GM19328 (cell line): ENCODE results near the gene FARP1.
A peak's percentile ranks its signal among the peaks of the same experiment; 100 is the strongest.

Experiments used
- ATAC-seq: cut with Tn5 transposase; IDR thresholded peaks from one replicate; pipeline ENCODE4 v1.9.1; 2021; ENCODE audit warnings: mild to moderate bottlenecking, moderate library complexity; ENCODE audit not compliant: unreplicated experiment

FARP1 gene, protein sequence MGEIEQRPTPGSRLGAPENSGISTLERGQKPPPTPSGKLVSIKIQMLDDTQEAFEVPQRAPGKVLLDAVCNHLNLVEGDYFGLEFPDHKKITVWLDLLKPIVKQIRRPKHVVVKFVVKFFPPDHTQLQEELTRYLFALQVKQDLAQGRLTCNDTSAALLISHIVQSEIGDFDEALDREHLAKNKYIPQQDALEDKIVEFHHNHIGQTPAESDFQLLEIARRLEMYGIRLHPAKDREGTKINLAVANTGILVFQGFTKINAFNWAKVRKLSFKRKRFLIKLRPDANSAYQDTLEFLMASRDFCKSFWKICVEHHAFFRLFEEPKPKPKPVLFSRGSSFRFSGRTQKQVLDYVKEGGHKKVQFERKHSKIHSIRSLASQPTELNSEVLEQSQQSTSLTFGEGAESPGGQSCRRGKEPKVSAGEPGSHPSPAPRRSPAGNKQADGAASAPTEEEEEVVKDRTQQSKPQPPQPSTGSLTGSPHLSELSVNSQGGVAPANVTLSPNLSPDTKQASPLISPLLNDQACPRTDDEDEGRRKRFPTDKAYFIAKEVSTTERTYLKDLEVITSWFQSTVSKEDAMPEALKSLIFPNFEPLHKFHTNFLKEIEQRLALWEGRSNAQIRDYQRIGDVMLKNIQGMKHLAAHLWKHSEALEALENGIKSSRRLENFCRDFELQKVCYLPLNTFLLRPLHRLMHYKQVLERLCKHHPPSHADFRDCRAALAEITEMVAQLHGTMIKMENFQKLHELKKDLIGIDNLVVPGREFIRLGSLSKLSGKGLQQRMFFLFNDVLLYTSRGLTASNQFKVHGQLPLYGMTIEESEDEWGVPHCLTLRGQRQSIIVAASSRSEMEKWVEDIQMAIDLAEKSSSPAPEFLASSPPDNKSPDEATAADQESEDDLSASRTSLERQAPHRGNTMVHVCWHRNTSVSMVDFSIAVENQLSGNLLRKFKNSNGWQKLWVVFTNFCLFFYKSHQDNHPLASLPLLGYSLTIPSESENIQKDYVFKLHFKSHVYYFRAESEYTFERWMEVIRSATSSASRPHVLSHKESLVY

DNA sequence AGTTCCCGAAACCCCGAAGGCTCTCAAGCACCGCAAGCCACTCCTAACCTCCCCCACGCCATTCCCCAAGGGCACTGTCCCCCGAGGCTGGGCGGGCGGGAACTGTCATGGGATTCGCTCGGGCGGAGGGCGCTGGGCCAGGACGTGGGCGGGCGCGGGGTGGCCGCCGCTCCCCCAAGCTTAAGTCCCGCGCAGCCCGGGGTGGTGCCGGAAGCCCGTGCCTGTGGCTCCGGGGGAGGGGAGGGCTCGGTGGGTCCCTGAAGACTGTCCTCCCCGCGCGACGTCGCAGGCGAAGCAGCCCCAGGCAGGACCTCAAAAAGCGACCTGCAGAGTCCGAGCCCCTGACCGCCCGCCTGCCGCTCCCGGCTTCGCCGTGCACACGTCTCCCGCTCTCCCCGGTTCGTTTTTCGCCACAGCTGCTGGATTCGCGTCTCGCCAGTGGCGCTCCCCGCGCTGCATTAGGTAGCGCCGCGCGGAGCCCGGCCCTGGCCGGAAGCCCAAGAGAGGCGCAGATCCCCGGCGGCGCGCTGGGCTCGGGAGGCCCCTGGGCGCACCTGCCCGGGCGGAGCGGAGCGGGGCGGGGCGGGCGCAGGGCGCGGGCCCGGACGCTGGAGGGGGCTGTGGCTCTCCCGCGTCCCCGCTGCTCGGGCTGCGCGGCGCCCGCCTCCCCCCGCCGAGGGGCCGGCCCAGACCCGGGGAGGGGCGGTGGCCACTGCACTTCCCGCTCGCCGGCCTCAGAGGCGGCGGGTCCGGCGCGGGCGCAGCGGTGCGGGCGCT, at the start of gene FARP1:
Gene FARP1, plus strand, starts transcription at position 715 of the 777 bp plus-strand sequence. CDS start 70,149 bp downstream, outside the sequence.
- ATAC-seq, result peak; percentile 68

GRCh38 chr13:98094678-98095266, 48.1 kb upstream of the FARP1 start:
- ATAC-seq, result no peak

DNA sequence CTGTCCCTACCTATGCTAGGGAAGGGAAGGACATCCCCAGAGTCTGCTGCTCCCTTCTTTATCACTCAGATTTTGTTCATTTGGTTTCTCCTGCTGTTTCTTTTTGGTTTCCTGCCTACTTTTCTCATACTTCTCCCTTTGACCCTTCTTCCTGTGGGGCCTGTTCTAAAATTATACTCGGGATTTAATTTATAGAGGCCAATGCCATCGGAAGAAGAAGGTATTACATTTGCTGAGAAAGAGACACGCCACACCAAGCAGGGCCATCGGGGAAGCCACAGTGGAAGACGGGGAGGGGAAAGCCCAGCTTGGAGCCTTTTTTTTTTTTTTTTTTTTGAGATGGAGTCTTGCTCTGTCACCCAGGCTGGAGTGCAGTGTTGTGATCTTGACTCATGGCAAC, 46.8 kb upstream of the FARP1 start:
- no peak for ATAC-seq

- ATAC-seq, result no peak
These were observed 45.1 kb upstream of the FARP1 start for GRCh38 chr13:98097749-98098148.

DNA sequence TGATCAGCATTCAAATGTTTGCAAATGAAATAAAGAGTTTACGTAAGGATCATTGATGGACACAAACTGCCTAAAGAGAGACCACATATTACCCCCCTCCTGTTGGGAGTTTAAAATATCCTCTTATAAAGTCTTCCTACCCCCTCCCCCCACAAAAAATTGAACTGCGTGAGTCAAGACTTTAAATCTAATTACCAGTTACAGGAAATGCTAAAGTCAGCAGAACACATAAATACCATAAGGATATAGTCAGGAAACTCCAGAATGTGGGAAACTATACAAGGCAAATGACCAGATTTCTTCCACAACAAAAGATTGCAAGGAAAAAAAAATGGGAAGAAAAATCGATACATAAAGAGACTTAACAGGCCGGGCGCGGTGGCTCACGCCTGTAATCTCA, 44.4 kb upstream of the FARP1 start:
- no peak for ATAC-seq

DNA sequence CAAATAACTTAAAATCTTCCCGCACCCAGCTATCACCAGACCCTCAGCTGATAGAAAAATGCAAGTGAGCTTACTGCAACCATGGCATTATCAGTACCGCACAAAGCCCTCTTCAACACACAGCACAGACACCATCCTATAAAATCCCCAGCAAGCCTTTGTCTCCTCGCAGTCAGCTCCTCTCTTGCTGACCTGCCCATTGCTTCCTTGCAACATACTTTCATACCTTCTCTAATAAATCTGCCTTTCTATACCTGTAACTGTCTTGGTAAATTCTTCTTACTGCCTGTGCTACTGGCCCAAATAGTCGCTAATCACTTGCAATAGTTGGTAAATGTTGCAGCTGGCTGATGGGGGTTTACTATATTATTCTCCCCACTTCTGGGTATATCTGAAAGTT, 43.3 kb upstream of the FARP1 start:
- ATAC-seq, result no peak

DNA sequence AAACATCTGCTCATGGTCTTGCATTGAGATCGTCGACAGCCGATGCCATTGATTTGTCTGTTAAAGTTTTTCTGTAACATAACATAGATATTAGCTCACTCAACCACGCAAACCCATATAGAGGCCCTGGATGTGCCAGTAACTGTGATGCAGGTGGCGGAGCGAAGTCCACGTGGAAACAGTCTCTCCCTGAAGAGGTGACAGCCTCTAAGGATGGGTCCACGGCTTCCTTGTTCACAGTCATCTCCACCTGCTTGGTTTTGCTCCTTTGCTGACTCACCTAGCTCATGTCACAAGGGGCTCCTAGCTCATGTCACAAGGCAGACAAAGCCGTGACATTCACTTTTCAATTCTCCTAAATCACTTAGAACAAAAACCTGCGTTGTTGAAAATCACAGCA, 42.4 kb upstream of the FARP1 start:
- no peak for ATAC-seq

DNA sequence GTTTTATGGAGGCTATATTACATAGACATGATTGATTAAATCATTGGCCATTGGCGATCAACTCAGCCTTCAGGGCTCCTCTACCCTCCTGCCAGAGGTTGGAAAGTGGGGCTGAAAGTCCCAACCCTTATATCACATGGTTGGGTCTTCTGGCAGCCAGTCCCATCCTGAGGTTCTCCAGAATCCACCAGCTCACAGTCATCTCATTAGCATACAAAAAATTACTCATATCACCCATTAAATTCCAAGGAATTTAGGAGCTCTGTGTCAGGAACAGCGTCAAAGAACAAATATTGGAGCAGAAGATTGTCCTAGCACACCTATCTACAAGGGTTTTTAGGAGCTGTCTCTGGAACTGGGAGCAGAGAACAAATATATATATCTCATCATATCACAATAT, 39.4 kb upstream of the FARP1 start:
- no peak for ATAC-seq

DNA sequence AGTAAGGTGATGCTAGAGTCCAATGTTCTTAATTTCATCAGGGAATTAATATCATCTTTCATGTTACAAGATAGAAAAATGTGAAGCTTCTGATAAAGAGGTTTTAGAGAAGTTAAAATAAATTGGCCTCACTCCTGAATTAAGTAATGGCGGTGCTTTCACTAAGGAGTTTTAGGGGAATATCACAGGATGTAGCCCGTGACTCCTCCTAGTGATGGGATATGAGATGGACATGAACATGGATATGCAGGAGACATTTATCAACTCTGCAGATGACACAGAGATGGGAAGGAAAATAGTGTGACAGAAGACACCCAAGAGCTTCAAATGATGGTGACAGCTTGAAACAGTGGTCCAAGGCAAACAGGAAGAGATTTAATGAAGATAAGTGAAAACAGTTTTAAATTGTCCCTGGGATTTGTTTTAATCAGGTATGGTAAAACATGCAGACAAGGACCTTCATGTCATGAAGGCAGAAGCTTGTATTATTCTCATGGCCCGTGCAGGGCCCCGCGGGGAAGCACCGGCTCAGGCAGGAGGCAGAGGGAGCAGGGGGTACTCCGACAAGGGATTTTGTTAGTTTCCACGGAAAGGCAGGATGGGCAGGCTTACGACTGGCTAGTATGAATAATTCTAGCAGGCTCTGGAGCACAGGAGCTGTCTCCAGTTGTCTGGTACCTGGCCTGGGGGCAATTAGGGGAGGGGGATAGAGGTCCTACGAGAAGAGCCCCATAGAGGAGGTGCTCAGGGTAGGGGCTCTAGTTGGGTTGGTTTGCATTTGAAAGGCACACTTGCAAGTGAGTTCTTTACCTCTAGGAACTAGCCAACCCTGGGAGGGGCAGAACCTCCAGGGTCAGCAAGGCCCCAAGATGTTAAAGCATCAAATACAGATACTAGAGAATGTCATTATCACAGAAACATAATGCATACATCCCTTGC, 38.7 kb upstream of the FARP1 start:
- no peak for ATAC-seq

DNA sequence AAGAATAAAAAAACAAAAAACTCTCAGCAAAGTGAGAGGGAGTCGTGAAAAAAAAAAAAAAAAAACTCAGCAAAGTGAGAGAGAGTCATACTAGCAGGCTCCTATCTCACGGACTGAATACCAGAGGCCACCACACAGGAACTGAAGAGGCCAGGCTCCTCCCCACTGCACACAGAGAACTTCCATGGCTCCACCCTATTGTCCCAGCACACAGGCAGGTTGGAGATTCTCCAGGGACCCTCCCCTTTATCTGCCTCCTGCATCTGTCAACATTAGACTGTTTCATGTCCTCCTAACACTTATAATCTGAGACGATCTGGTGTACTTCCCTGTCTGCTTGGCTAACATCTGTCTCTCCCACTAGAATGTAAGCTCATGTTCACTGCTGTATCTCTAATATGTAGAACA, 37.0 kb upstream of the FARP1 start:
- ATAC-seq, result no peak

DNA sequence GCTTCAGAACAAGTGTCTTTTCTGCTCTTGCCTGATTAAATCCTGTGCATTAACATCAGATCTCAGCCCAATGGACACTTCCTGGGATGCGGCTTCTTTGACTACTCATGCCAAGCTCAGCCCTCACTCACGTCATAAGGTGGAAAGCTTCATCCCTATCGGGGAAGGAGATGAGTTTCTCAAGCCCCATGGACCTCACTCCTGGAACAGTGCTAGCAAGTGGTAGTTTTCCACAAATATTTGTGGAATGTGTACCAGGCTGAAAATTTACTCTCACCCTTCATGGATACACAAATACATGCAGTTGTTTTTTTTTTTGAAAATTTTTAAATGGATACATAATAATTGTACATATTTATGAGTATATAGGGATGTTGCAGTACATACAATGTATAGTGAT, 34.6 kb upstream of the FARP1 start:
- no peak for ATAC-seq

DNA sequence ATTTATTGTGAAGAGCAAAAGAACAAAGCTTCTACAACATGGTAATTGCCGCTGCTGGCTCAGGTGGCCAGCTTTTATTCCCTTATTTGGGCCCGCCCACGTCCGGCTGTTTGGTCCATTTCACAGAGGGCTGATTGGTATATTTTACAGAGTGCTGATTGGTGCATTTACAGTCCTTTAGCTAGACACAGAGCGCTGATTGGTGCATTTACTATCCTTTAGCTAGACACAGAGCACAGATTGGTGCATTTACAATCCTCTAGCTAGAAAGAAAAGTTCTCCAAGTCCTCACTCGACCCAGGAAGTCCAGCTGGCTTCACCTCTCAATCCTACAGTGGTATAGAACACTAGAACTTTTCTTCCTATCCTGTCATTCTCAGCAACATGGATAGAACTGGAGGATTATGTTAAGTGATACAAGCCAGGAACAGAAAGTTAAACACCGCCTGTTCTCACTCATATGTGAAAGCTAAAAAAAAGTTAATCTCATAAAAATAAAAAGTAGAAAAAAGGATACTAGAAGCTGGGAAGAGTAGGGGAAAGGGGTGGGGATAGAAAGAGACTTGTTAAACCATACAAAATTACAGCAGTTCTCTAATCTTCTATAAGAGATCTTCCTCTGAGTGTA, 33.6 kb upstream of the FARP1 start:
- ATAC-seq, result no peak

DNA sequence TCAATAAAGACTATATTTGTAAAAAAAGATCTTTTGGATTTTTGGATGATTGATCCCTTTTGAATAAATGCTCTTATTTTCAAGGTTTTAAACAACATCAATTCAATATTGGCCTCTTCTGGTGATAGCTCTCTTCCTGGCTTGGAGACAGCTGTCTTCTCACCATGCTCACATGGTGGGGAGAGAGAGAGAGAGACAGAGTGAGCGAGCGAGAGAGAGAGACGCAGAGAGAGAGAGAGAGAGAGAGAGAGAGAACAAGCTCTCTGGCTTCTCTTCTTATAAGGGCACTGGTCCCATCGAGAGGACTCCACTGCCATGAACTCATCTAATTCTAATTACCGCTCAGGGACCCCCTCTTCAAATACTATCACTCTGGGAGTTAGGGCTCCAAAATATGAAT, 32.1 kb upstream of the FARP1 start:
- no peak for ATAC-seq

- ATAC-seq, result no peak
These were observed 31.5 kb upstream of the FARP1 start for GRCh38 chr13:98111168-98112098.

DNA sequence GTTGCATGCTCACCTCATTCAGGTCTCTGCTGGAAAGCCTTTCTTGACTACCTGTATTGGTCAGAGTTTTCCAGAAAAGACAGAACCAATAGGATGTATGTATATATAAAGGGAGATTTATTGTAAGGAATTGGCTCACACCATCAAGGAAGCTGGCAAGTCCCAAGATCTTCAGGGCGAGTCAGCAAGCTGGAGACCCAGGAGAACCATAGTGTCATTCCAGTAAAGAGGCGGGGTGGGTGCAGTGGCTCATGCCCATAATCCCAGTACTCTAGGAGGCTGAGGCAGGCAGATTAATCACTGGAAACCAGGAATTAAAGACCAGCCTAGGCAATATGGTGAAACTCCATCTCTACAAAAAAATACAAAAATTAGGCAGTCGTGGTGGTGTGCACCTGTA, 30.4 kb upstream of the FARP1 start:
- ATAC-seq, result no peak

DNA sequence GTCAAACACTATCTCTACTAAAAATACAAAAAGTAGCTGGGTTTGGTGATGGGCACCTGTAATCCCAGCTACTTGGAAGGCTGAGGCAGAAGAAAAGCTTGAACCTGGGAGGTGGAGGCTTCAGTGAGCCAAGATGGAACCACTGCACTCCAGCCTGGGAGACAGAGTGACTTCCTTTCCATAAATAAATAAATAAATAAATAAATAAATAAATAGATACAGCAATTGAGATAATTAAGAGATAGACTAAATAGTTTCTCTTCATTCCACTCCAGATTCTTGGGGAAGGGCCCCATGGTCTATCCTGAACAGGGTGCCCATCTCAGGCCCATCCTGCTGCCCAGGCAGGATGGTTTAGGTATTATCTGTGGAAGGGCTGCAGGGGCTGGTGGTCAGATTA, 24.0 kb upstream of the FARP1 start:
- ATAC-seq, result no peak

GRCh38 chr13:98123176-98123575, 19.7 kb upstream of the FARP1 start:
- ATAC-seq, result no peak
